GM19463 (cell line): ENCODE results near the gene PRLR.
"Not testable (repeated sequence)": the region's sequence is repeated elsewhere in the genome, so short reads cannot be mapped to it uniquely, and the experiment has no call there.

Experiments used
- ATAC-seq: cut with Tn5 transposase; IDR thresholded peaks from one replicate; pipeline ENCODE4 v1.9.1; 2021; ENCODE audit warnings: mild to moderate bottlenecking, moderate library complexity; ENCODE audit not compliant: unreplicated experiment

The PRLR gene

DNA sequence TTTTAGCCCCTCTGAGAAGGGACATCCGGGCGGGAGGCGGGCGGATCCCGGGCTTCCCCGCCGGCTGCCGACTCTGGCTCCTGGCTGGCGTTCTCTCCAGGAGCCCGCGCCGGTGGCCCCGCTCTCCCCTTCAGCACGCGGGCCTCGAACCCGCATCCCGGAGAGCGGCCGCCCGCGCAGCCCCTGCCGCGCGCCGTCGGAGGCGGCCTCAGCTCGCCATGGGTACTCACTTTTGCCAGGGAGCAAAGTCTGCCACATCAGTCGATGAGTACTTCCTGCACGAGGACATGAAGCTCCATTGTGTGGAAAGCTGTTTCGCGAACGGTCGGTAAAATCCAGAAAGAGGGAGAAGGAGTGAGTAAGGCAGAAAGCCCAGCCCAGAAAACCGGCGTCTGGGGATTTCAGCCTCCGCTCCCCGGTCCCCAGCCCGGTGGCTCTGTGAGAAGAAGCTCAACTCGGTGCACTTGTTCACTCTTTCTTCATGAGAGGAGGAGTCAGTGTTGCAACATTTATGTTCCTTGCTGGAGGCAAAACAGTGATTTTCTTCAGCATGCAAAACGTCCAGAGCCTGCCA is at the start of gene PRLR:
Gene PRLR, minus strand, starts transcription at position 450 of the 574 bp plus-strand sequence. CDS start 140,867 bp downstream, outside the sequence.
- ATAC-seq: peak; percentile 21

DNA sequence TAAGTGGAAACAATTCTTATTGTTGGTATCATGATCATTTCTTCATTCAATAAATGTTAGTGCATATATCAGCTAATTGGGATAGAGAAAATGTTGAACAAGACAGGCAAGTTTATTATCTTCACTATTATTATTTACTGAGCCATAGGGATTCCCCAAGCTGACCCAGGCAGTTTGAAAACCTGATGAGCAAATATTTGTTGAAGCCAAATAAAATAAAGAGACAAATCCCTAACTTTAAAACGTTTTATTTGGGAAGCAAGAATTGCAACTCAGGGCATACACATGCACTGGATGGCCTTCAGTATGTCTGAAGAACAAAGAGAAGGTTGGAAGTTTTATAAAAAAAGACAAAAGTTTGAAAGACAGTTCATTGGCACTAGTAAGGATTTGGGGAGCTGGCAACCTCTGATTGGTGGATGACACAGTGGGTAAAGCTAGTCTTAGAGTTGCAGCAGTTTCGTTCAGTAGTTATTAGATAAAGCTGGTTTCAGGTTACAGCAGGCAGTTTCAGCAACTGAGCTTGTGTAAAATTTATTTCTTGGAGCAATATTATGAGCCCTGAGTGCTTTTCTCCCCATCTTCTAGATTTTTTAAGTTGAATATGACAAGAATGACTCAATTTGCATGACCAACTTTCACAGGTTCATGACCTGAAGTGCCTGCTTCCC is 44.7 kb upstream of the PRLR start:
- no peak for ATAC-seq

DNA sequence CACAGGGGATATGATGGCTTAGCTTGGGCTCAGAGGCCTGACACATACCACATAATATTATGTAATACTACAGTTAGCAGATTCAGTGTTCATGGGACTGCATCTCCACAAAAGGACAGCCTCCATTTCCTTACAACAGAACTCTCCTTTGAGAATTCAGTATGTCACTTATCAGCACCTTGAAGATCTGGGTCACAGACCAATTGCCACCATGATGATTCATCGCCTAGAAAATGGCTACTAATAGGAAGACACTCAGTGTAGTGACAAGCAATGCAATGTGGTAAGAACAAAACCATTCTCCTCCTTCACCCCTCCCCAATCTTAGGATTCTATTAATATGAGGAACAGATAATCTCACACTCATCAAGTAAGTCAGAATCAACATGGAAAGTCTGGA is 38.7 kb upstream of the PRLR start:
- ATAC-seq: no peak

DNA sequence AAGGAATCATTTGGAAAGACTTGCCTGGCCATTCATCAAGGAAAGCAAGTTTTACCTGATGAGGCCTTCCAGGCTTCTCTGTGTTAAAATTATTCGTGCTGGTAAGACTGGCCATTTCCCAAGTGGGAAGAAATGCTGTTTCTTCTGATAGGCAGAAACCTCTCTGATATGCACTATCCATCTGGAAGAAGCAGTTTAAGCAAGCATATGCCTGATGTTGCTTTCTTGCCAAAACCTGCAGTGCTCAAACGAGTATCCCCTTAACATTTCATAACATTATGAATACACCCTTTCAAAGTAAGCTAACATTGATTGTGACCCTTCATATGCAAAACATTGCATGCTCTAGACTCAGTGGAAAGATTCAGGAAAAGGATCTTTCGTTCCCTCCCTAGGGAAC is 36.0 kb upstream of the PRLR start:
- no peak for ATAC-seq

DNA sequence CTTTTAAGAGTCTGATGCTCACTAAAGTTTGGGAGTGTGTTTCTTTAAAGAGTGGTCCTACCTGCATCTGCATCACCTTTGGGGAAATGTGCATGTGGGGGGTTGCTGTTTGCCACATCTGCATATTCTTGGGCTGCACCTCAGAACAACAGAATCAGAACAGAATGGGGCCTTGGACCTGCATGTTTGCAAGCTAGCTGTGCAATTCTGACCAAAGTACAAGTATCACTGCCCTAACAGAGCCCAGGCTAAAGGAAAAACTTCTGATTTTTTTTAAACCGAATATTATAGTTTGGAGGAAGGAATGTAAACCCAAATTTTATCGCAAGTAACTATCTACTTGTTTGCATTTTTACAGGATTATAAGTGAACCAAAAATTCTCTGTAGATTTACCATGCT is 34.2 kb upstream of the PRLR start:
- ATAC-seq: no peak

DNA sequence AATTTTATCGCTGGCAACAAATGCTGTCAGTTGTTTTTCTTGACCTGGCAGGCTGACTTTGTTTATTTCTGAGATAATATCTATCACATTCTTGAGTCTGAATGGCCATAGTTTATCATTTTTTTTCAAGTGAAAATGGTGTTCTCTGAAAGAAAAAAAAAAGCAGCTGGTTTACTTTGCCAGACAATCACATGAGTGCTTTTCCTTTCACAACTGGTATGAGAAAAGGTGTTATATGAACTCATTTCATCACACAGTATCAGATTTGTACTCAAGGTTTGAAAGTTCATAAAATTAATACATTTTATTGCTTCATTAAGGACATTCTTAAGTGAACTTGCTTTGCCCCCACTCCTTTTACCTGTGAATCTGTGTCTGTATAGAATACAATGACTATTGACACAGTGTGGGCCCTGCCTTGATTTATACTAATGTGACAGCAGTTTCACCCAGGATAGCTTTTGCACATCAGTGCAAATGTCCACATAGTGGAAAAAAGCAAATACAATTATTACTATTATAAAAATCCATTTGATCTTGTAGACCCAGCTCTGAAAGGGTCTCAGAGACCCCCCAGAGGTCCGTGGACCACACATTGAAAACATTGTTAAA is 33.1 kb upstream of the PRLR start:
- ATAC-seq: no peak

DNA sequence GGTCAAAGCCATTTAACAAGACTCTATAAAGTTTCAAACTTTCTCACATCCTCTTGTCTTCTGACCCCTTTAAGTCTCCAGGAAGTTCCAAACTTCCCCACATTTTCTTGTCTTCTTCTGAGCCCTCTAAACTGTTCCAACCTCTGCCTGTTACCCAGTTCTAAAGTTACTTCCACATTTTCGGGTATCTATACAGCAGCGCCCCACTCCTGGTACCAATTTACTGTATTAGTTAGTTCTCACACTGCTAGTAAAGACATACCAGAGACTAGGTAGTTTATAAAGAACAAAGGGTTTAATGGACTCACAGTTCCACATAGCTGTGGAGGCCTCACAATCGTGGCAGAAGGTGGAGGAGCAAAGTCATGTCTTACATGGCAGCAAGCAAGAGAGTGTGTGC is 23.3 kb upstream of the PRLR start:
- ATAC-seq: no peak

DNA sequence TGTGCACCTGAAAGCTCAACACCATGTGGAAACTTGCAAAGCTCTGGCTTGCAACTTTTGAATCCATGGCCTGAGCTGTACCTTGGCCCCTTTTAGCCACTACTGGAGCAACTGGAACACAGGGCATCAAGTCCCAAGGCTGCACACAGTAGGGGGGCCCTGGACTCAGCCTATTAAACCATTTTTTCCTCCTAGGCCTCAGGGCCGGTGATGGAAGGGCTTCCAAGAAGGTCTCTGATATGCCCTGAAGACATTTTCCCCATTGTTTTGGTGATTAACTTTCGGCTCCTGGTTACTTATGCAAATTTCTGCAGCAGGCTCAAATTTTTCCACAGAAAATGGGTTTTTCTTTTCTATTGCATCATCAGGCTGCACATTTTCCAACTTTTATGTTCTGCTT is 22.7 kb upstream of the PRLR start:
- no peak for ATAC-seq

DNA sequence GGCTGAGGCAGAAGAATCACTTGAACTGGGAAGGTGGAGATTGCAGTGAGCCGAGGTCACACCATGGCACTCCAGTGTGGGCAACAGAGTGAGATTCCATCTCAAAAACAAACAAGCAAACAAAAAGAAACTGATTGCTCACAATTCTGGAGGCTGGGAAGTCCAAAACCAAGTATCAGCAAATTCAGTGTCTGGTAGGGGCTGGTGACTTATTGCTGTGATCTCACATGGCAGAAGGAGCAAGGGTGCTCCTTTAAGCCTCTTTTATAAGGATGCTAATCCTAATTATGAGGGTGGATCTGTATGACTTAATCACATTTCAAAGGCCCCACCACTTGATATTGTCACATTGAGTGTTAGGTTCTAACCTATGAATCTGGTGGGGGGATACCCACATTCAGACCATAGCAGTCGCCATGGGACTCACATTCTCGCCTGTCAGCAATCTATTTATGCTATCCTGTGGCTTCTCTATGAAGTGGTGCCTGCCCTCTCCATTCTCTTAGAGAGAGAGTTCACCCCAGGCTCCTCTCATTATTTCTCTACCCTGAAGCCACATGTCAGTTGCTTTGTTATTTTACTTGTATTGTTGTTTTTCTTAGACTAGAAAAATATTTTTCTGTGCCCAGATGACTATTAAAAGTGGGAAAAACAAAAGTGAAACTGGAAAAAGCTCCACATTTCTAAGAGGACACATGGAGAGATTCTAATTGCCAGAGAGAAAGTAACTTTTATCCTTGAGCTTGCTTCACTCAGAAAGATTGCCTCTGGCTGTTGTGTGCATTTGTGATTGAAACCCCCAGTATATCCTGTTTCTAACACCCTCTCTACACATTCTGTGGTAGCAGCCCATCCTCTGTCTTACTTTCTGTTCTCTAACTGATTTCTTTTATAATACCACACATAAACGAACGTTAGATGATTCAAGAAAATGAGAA is 18.8 kb upstream of the PRLR start:
- no peak for ATAC-seq

DNA sequence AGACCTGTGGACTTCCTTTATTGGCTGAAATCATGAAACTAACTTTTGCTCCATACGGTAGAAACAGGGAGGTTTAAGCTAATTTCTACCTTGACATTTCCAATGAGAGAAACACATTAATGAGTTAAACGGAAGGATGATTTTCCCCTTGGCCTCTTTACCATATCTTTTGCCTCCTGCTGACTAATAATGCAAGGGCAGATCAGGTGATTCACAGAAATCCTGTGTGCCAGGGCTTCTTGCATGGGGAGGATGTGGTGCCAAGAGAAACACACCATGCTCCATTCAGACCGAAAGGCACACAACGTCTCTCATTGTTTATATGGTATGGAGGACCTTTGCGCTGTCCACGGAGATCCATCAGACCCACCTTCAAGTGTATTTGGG is 17.4 kb upstream of the PRLR start:
- no peak for ATAC-seq

DNA sequence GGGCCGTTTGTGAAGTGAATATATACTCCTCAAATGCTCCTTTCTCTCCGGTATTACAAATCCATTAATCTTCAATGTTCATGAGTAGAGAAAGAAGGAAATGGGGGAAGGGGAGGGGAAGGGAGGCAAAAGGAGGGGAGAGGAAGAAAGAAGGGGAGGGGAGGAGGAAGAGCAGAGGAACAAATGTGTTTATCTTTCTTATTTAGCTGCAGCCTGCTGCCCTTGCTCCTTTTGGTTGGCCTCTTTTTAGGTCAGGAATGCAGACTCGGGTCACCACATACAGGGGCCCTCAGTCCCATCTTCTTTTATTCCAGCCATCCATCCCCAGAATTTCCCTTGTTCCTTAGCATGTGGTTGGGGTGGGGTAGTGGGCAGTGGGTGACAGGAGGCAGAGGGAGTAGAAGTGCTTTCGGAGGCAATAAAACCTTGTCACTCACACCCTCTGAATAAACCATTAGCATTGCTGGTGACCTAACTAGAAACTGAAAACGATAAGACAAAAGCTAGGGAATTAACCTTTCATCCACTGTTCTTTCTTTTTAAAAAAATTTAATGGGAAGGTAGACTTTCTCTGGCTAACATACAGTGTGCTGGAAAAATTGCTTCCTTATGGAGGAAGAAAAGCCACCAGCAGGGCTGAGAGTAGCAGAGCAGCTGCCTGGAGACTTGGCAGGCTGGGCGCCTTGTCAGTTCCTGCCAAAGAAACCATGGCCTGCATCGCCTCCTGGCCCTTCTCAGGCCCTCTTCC is 16.8 kb upstream of the PRLR start:
- no peak for ATAC-seq

DNA sequence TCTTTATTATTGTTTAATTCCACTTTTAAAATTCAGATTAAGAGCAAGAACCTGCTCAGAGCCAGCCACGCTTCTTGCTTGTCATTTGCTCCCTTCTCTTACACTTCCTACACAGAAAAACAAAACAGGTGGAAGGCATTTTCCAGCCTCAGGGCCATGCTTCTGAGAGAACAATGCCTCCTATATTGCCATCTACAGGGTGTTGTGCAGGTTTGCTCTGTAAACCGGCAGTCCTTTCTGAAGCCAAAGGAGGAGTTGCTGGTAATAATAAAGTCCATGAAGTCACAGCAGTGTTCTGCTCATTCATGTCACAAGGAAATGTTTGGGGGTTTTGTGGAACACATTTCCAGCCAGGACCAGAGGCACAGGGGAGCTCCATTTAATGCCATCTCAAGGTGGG is 16.1 kb upstream of the PRLR start:
- ATAC-seq: no peak

DNA sequence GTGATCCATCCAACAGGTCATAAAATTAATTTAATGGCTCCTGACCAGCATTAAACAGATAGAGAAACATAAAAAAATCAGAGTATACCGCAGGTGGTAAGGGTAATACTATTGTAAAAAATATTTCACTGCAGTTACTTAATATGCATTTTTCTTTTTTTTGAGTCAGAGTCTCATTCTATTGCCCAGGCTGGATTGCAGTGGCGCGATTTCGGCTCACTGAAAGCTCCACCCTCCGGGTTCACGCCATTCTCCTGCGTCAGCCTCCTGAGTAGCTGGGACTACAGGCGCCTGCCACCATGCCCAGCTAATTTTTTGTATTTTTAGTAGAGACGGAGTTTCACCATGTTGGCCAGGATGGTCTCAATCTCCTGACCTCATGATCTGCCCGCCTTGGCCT is 15.1 kb upstream of the PRLR start:
- not testable (repeated sequence) for ATAC-seq

DNA sequence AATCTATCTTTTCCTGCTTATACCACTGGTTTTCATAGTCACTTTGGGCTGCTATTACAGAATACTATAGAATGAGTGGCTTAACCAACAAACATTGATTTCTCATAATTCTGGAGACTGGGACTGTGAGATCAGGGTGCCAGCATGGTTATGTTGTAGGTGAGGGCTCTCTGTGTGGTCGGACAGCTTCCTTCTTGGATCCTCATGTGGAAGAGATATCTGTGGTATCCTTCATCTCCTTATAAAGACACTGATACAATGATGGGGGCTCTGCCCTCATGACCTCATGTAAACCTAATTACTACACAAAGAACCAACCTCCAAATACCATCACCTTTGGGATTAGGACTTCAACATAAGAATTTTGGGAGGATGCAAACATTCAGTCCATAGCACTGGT is 13.9 kb upstream of the PRLR start:
- no peak for ATAC-seq

DNA sequence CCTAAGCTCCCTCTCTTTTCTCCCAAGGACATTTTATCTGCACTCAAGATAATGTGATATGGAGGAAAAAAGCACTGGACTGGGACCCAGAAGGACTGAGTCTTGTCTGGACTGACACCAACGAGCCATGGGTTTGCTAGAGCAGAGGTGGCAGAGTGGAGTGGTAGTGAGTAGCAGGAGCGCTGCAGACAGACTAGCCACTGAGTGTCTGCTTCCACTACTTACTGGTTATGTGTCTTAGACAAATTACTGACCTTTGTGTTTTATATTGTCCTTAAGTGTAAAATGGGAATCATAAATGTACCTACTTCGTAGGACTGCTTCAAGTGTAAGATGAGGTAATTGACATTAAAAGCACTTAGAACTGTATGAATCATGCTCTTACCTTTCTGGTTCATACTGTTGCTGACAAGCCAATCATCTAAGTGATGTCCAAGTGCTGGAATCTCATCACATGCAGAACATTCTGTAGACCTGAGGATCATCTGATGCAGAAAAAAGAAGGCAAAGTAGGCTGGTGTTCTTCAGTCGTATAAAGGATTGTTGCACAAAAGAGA is 12.5 kb upstream of the PRLR start:
- ATAC-seq: no peak

DNA sequence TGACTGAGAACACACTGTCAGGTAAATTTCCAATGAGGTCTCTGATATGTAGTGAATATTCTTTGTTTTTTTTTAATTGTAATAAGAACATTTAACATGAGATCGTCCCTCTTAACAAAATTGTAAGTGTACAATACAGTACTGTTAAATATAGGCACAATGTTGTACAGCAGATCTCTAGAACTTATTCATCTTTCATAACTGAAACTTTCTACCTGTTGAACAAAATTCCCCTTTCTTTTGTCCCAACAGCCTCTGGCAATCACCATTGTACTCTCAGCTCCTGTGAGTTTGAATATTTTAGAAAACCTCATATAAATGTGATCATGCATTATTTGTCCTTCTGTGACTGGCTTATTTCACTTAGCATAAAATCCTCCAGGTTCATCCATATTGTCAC is 10.6 kb upstream of the PRLR start:
- ATAC-seq: no peak

DNA sequence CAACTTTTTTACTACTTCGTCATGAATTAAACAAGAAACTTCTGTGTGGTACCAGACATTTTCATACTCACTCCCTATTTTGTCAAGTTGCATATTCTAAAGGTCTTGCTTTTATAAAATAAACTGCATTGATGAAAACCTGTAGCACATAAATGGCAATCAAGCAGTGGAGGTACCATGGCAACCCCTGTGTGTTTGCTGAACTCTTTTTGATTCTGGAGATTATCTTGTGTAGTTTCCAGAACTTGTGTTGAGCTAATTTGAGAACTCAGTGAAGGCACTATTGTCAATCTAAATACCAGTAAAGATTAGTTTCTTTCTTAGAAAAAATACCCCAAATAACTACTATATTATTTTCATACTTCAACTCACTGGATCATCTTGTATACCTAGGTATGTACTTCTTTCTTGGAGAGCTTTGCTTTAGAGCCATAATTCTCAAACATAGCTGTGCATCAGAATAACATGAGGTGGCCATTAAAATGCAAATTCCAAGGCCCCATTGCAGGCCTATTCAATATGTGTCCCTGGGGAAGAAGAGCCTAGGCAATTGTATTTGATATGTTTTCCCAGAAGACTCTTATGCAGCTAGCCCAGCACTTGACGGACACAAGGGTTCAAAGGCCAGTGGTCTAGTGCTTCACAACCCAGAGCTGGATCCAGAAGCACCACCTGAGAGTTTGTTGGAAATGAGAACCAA is 9.8 kb upstream of the PRLR start:
- no peak for ATAC-seq

DNA sequence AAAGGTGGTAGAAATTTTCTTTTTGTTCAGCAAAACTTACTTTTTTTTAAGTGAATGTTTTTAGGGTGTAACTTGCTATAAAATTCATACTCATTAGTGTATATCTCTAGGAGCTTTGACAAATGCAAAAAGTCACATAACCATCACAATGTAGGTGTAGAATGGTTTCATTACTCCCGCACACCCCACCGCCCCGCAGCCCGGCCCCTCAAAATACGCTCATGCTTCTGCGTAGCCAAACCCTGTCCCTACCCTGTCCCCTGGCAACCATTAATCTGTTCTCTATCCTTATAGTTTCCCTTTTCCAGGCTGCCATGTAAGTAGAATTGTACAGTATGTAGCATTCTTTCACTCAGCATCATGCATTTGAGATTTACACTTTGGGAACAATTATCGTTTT is 9.2 kb upstream of the PRLR start:
- no peak for ATAC-seq

DNA sequence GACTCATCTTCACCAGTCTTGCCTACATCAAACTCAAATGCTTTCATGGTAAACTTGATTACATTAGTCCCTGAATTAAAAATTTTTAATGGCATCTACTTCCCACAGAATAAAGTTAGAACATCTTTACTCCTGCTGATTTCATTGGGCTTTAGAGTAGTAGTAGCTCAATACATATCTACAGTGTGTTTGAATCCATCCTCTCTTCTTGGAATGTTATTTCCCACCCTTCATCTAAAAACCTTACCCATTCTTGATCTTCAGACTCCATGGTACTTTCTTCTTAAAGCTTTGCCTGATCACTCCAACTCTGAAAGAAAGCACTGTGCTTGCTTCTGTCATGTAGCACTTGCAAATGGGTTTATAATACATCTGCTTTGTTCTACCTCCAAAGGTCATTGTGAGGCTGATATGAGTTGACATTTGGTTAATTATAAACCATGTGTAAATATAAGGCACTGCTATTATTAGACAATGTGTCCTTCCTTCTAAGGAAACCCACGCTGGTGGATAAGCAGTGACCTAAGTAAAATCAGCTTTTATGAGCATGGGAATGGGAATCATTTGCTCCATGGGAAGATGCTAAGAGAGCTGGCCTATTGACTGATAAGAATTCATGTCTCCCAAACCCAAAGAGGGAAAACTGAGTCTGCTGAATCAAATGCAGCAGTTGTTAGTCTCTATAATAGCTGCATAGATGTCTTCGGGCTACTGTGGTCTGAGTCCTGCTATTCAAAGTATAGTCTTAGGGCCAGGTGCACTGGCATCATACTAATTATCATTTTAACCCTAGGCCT is 7.5 kb upstream of the PRLR start:
- ATAC-seq: peak; percentile 79
